H1 (cell line): Measurements from ENCODE around the gene PAGE2B. TPM values are rescaled to one million over a fixed set of nuclear protein-coding genes. Genes with fewer than 3 reads are reported as not detected.

ENCODE experiments used
- CTCF ChIA-PET: fragments of 300-600 bp; sonication (Branson Sonifier 250); formaldehyde crosslinking; loops from one replicate; lab custom pipeline; 2021; ENCODE audit not compliant: partially characterized antibody; lab: Charles Lee
- POLR2A ChIA-PET: fragments of 300-600 bp; sonication (Branson Sonifier 250); formaldehyde crosslinking; loops from one replicate; lab custom pipeline; 2021; ENCODE audit warnings: inconsistent platforms; ENCODE audit not compliant: partially characterized antibody; lab: Charles Lee
- DNase-seq, 2 experiments: peaks; one replicate each; pipeline versions ENCODE4 v3.0.0 to v3.0.0-alpha.2; 2010 to 2022; ENCODE audit warnings: low spot score in 2 of 2, low read depth in 1 of 2, mixed read lengths in 1 of 2
- FAIRE-seq: peaks from 2 replicates; lab custom pipeline; 2011; peaks lifted over from hg19 to GRCh38; lab: Jason Lieb, UNC
- H2AFZ ChIP-seq: 2 replicates; pipeline ENCODE4 v1.8.1; 2012; ENCODE audit warnings: low read length, inconsistent platforms
- H2AK5ac ChIP-seq: 2 replicates; pipeline ENCODE4 v1.6.1; 2013; ENCODE audit warnings: low read depth, low read length
- H2BK120ac ChIP-seq: replicated peaks from 2 replicates; pipeline ENCODE3; 2013; ENCODE audit warnings: low read depth, low read length, inconsistent platforms
- H2BK12ac ChIP-seq: 2 replicates; pipeline ENCODE4 v1.6.1; 2013; ENCODE audit warnings: low read depth, low read length
- H2BK15ac ChIP-seq: 2 replicates; pipeline ENCODE4 v1.6.1; 2013; ENCODE audit warnings: low read length
- H2BK20ac ChIP-seq: 2 replicates; pipeline ENCODE4 v1.6.1; 2013; ENCODE audit warnings: low read length
- H2BK5ac ChIP-seq: 2 replicates; pipeline ENCODE4 v1.6.1; 2013; ENCODE audit warnings: low read depth, low read length
- H3K14ac ChIP-seq: 2 replicates; pipeline ENCODE4 v1.6.1; 2013; ENCODE audit warnings: inconsistent platforms; ENCODE audit not compliant: insufficient read length
- H3K18ac ChIP-seq: 2 replicates; pipeline ENCODE4 v1.6.1; 2013; ENCODE audit warnings: low read length; ENCODE audit errors: extremely low read depth
- H3K23ac ChIP-seq: 2 replicates; pipeline ENCODE4 v1.6.1; 2013; ENCODE audit warnings: inconsistent platforms; ENCODE audit not compliant: insufficient read length
- H3K23me2 ChIP-seq: 2 replicates; pipeline ENCODE4 v1.6.1; 2013; ENCODE audit warnings: low read depth, low read length
- H3K27ac ChIP-seq: 2 replicates; pipeline ENCODE4 v1.6.1; 2011; ENCODE audit warnings: low read depth, low read length, inconsistent platforms
- H3K27me3 ChIP-seq, 4 experiments: replicated peaks in 1 of 4; 1 replicate in 1 of 4; 2 replicates in 3 of 4; pipeline versions ENCODE4 v1.6.1 to v1.8.1; 2011 to 2013; ENCODE audit warnings: low read length in 3 of 4, mild to moderate bottlenecking in 3 of 4, inconsistent platforms in 2 of 4, mixed read lengths in 2 of 4, moderate library complexity in 1 of 4; ENCODE audit not compliant: control insufficient read depth in 3 of 4, insufficient read depth in 3 of 4; ENCODE audit errors: extremely low read depth in 1 of 4
- H3K36me3 ChIP-seq, 4 experiments: 2 replicates each; pipeline versions ENCODE4 v1.6.1 to v1.8.1; 2011 to 2013; ENCODE audit warnings: mild to moderate bottlenecking in 4 of 4, low read length in 3 of 4, moderate library complexity in 2 of 4, control low read depth in 1 of 4, inconsistent platforms in 1 of 4; ENCODE audit not compliant: insufficient read depth in 4 of 4, control insufficient read depth in 2 of 4
- H3K4ac ChIP-seq: replicated peaks from 2 replicates; pipeline ENCODE3; 2013; ENCODE audit warnings: low read length, low read depth, mixed read lengths, inconsistent platforms; ENCODE audit not compliant: insufficient read length
- H3K4me1 ChIP-seq, 4 experiments: replicated peaks in 1 of 4; 1 replicate in 1 of 4; 2 replicates in 3 of 4; pipeline versions ENCODE4 v1.6.1 to v1.8.1; 2011 to 2013; ENCODE audit warnings: low read length in 3 of 4, inconsistent platforms in 2 of 4, mixed read lengths in 1 of 4; ENCODE audit not compliant: insufficient read depth in 4 of 4, control insufficient read depth in 3 of 4
- H3K4me2 ChIP-seq, 2 experiments: 2 replicates each; pipeline versions ENCODE4 v1.6.1 to v1.8.1; 2011 to 2013; ENCODE audit warnings: low read depth in 2 of 2, low read length in 2 of 2, control low read depth in 1 of 2, inconsistent platforms in 1 of 2, mild to moderate bottlenecking in 1 of 2; ENCODE audit not compliant: insufficient read depth in 1 of 2
- H3K4me3 ChIP-seq, 4 experiments: fragments of 200-600, 300-600 bp in 1 of 4; sonication (generic), shearing (Covaris generic), sonication (Bioruptor Twin) in 1 of 4; 2 replicates each; pipeline versions ENCODE4 v1.5.1 to v1.8.1; 2011 to 2016; ENCODE audit warnings: low read length in 4 of 4, low read depth in 3 of 4, control low read depth in 2 of 4, inconsistent platforms in 2 of 4, mild to moderate bottlenecking in 2 of 4, mixed read lengths in 1 of 4, moderate library complexity in 1 of 4; ENCODE audit not compliant: insufficient read depth in 2 of 4; ENCODE audit errors: extremely low read depth in 1 of 4
- H3K56ac ChIP-seq: replicated peaks from 2 replicates; pipeline ENCODE3; 2013; ENCODE audit warnings: low read depth, mild to moderate bottlenecking, mixed read lengths, low read length, inconsistent platforms; ENCODE audit not compliant: insufficient read length
- H3K79me1 ChIP-seq: 2 replicates; pipeline ENCODE4 v1.6.1; 2013; ENCODE audit warnings: low read depth, low read length, control low read depth
- H3K79me2 ChIP-seq, 2 experiments: 2 replicates each; pipeline versions ENCODE4 v1.6.1 to v1.8.1; 2012 to 2013; ENCODE audit warnings: low read length in 2 of 2, mild to moderate bottlenecking in 2 of 2, inconsistent platforms in 1 of 2; ENCODE audit not compliant: insufficient read depth in 2 of 2, control insufficient read depth in 1 of 2
- H3K9ac ChIP-seq, 4 experiments: replicated peaks in 1 of 4; 1 replicate in 1 of 4; 2 replicates in 3 of 4; pipeline versions ENCODE4 v1.6.1 to v1.8.1; 2011 to 2013; ENCODE audit warnings: low read depth in 3 of 4, low read length in 3 of 4, control low read depth in 2 of 4, mild to moderate bottlenecking in 2 of 4, moderate library complexity in 2 of 4, inconsistent platforms in 1 of 4; ENCODE audit errors: extremely low read depth in 1 of 4
- H3K9me3 ChIP-seq, 2 experiments: 2 replicates each; pipeline versions ENCODE4 v1.6.1 to v1.8.1; 2012 to 2013; ENCODE audit warnings: mild to moderate bottlenecking in 2 of 2, moderate library complexity in 2 of 2, control low read depth in 1 of 2, inconsistent platforms in 1 of 2, low read depth in 1 of 2, low read length in 1 of 2, mixed read lengths in 1 of 2; ENCODE audit not compliant: insufficient read depth in 2 of 2
- H4K20me1 ChIP-seq, 2 experiments: replicated peaks in 1 of 2; 2 replicates each; pipeline versions ENCODE3 to v1.8.1; 2011 to 2013; ENCODE audit warnings: inconsistent platforms in 2 of 2, low read length in 2 of 2, mild to moderate bottlenecking in 1 of 2; ENCODE audit not compliant: insufficient read depth in 2 of 2, control insufficient read depth in 1 of 2
- H4K5ac ChIP-seq: 2 replicates; pipeline ENCODE4 v1.6.1; 2013; ENCODE audit warnings: low read length, low read depth, mixed read lengths, inconsistent platforms; ENCODE audit not compliant: insufficient read length
- H4K8ac ChIP-seq: 2 replicates; pipeline ENCODE4 v1.8.0; 2013; ENCODE audit warnings: mild to moderate bottlenecking, moderate library complexity, low read length, inconsistent platforms; ENCODE audit not compliant: insufficient read depth; ENCODE audit errors: extremely low read depth
- H4K91ac ChIP-seq: replicated peaks from 2 replicates; pipeline ENCODE3; 2013; ENCODE audit warnings: low read length, mixed read lengths, inconsistent platforms; ENCODE audit not compliant: insufficient read length
- BCL11A ChIP-seq, 2 experiments: IDR thresholded peaks; one replicate each; pipeline ENCODE4 v1.6.1; 2011; ENCODE audit warnings: low read depth in 2 of 2, low read length in 2 of 2, mild to moderate bottlenecking in 2 of 2
- CBX5 ChIP-seq: fragments of 300-800, 300-1000 bp; sonication (generic); IDR thresholded peaks from 2 replicates; pipeline ENCODE4 v1.7.1; 2016; ENCODE audit warnings: antibody characterized with exemption, low read length, low read depth
- CBX8 ChIP-seq: fragments of 300-800, 300-1000 bp; sonication (generic); IDR thresholded peaks from 2 replicates; pipeline ENCODE4 v1.7.1; 2016; ENCODE audit warnings: low read depth, low read length, borderline replicate concordance
- CREB1 ChIP-seq: IDR thresholded peaks from 2 replicates; pipeline ENCODE4 v1.6.1; 2012; ENCODE audit warnings: inconsistent platforms
- HDAC6 ChIP-seq: IDR thresholded peaks from one replicate; pipeline ENCODE4 v1.7.1; 2012; ENCODE audit warnings: low read depth, mild to moderate bottlenecking, inconsistent platforms, low read length, moderate library complexity
- KDM1A ChIP-seq: fragments of 200-600, 300-600 bp; sonication (generic); IDR thresholded peaks from 2 replicates; pipeline ENCODE4 v1.7.1; 2016; ENCODE audit warnings: mild to moderate bottlenecking, low read length, borderline replicate concordance
- KDM4A ChIP-seq: IDR thresholded peaks from one replicate; pipeline ENCODE4 v1.7.1; 2012; ENCODE audit warnings: low read depth, mild to moderate bottlenecking, moderate library complexity, low read length, inconsistent platforms; ENCODE audit not compliant: severe bottlenecking
- PHF8 ChIP-seq: fragments of 200-600 bp; sonication (generic); conservative IDR thresholded peaks from 2 replicates; pipeline ENCODE4 v1.7.1; 2012; ENCODE audit warnings: low read depth, mild to moderate bottlenecking, inconsistent platforms, low read length, moderate library complexity
- POLR2A ChIP-seq, 2 experiments: IDR thresholded peaks; 1 replicate in 1 of 2; 2 replicates in 1 of 2; pipeline ENCODE4 v1.6.1; 2011; ENCODE audit warnings: low read depth in 2 of 2, low read length in 2 of 2, mild to moderate bottlenecking in 2 of 2; ENCODE audit errors: control extremely low read depth in 1 of 2
- POLR2AphosphoS5 ChIP-seq: IDR thresholded peaks from 2 replicates; pipeline ENCODE4 v1.6.1; 2011; ENCODE audit warnings: low read depth, low read length
- RBBP5 ChIP-seq: IDR thresholded peaks from 2 replicates; pipeline ENCODE4 v1.7.1; 2012; ENCODE audit warnings: low read depth, mild to moderate bottlenecking, inconsistent platforms, low read length, moderate library complexity, borderline replicate concordance
- SIX5 ChIP-seq: IDR thresholded peaks from 2 replicates; pipeline ENCODE4 v1.6.1; 2011; ENCODE audit warnings: mild to moderate bottlenecking, low read depth, low read length
- SP2 ChIP-seq: IDR thresholded peaks from 2 replicates; pipeline ENCODE4 v1.6.1; 2012; ENCODE audit warnings: mild to moderate bottlenecking, low read length, inconsistent platforms
- TBP ChIP-seq: IDR thresholded peaks from 2 replicates; pipeline ENCODE4 v1.6.1; 2011; ENCODE audit warnings: low read depth, low read length, improper control_type of control experiment
- YY1 ChIP-seq: IDR thresholded peaks from 2 replicates; pipeline ENCODE4 v1.6.1; 2011; ENCODE audit warnings: low read depth, mild to moderate bottlenecking, low read length
- WGBS, 2 experiments: shearing (Covaris generic) in 1 of 2; methylation state at CpG; one replicate each; pipeline versions ENCODE4 v1.1.6 to v1.1.7; 2013 to 2015; ENCODE audit warnings: low lambda C conversion rate in 2 of 2, mixed read lengths in 2 of 2, inconsistent platforms in 1 of 2, low coverage in 1 of 2, missing lambda C conversion rate in 1 of 2; ENCODE audit not compliant: insufficient replicate concordance in 2 of 2, insufficient coverage in 1 of 2, insufficient read length in 1 of 2; ENCODE audit errors: extremely low coverage in 1 of 2, missing lambda C conversion rate in 1 of 2; 5-methylcytosine and 5-hydroxymethylcytosine counted together
- polyA plus RNA-seq, 7 experiments: library from polyadenylated mRNA; depleted of rRNA in 3 of 7; stranded (reverse) in 5 of 7; unstranded in 2 of 7; fragments of >200 nt in 5 of 7; fragments of 200-250 nt in 2 of 7; gene quantifications; 1 replicate in 5 of 7; 2 replicates in 1 of 7; 4 replicates in 1 of 7; pipeline versions ENCODE4 v1.2.1 to v1.2.3, GENCODE V29; 2011 to 2013; ENCODE audit warnings: missing spikeins in 2 of 7, mixed read lengths in 2 of 7
- total RNA-seq: library from RNA; stranded (reverse); fragmentation: NEBNext Ultra II Directional; extraction: Animal tissue kit (Norgen Biotek cat#: 25700); gene quantifications from 2 replicates; pipeline ENCODE4 v1.2.1, GENCODE V29; 2021
- TF ChIP-seq, protein P1 (sequence below): IDR thresholded peaks from 2 replicates; pipeline ENCODE4 v1.6.1; 2011; ENCODE audit warnings: low read depth, mild to moderate bottlenecking, low read length; ENCODE audit not compliant: insufficient read depth

The PAGE2B gene
- total and polyA plus RNA-seq, 2 of the 8 experiments (the other 6 are each of a cell fraction or from before 2014, with no cell fraction given) = not detected

- Histone ChIP-seq H3K36me3 (no peaks in the 10 kb centered on the region), H3K79me2 (no peaks in the 10 kb centered on the region), H3K9ac (no peak overlapping the region), H2AK5ac (no peak overlapping the region), H4K5ac (no peak overlapping the region), H3K23ac (no peak overlapping the region), H4K91ac (no peak overlapping the region), H3K23me2 (no peaks in the 10 kb centered on the region), H3K4me3 (no peak overlapping the region), H3K18ac (no peak overlapping the region), H3K56ac (no peak overlapping the region), H3K79me1 (no peaks in the 10 kb centered on the region), H3K4me2 (no peak overlapping the region), H2BK20ac (no peak overlapping the region), H2BK12ac (no peak overlapping the region)
- WGBS, 2 experiments = 92% methylated on average over 1 of the region's 2 CpGs; no CpG with 5 or more reads in 1 of the 2 experiments
- FAIRE-seq = no peak
- POLR2A ChIA-PET = no interaction called here
- TF ChIP-seq BCL11A (IDR thresholded peaks at IDR 0.05; ENCODE audit: low read depth in 2 of 2, low read length in 2 of 2) = no peak
- no peak for TF ChIP-seq SIX5
- no peak for TF ChIP-seq PHF8
- TF ChIP-seq CBX5 = no peak
- no peak for TF ChIP-seq YY1
- no peak for TF ChIP-seq KDM1A
- TF ChIP-seq CREB1 = no peak
- TF ChIP-seq, protein P1, sequence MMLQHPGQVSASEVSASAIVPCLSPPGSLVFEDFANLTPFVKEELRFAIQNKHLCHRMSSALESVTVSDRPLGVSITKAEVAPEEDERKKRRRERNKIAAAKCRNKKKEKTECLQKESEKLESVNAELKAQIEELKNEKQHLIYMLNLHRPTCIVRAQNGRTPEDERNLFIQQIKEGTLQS = no peak
- no peak for TF ChIP-seq HDAC6
- no peak for TF ChIP-seq KDM4A
- no peak for TF ChIP-seq CBX8
- TF ChIP-seq TBP = no peak
- TF ChIP-seq POLR2AphosphoS5 = no peak
- TF ChIP-seq RBBP5 = no peak
- no peak for TF ChIP-seq SP2
- TF ChIP-seq POLR2A (IDR thresholded peaks at IDR 0.05; ENCODE audit: control extremely low read depth in 1 of 2, low read depth in 2 of 2, low read length in 2 of 2) = no peak
- TF ChIP-seq, all 59 proteins: peak for 0
- H3K27ac ChIP-seq = no peak overlapping the region
- H2AFZ ChIP-seq = no peak overlapping the region
- H3K27me3 ChIP-seq = no peaks in the 10 kb centered on the region
- no peak overlapping the region for H3K14ac ChIP-seq
- H3K4me1 ChIP-seq = peaks cover 0 to 3% (median 0%) of the 10 kb centered on the region in 4 experiments; a peak in 1 of 7 replicates
- no peak overlapping the region for H2BK15ac ChIP-seq
- no peaks in the 10 kb centered on the region; a peak in 1 of 4 replicates for H3K9me3 ChIP-seq
- DNase-seq = no peak
- H2BK5ac ChIP-seq = no peak overlapping the region
- no peaks in the 10 kb centered on the region for H4K20me1 ChIP-seq
- CTCF ChIA-PET = no interaction called here
- H4K8ac ChIP-seq = no peak overlapping the region
- H2BK120ac ChIP-seq = no peak overlapping the region
- no peak overlapping the region for H3K4ac ChIP-seq
These were observed 41.4 kb upstream of the PAGE2B start for GRCh38 chrX:55033429-55033828.
